Karpas-422 (cell line): ENCODE measurements around the gene TK2. TPM values are rescaled to one million over a fixed set of nuclear protein-coding genes. Genes with fewer than 3 reads are reported as not detected.

Source experiments
- DNase-seq: peaks from one replicate; pipeline ENCODE4 v3.0.0-alpha.2; 2015
- H2AFZ ChIP-seq: fragments of 200-600 bp; sonication (generic); 2 replicates; pipeline ENCODE4 v1.6.1; 2014; ENCODE audit warnings: antibody characterized with exemption, low read length, mixed read lengths
- H3K27ac ChIP-seq: fragments of 200-600 bp; sonication (generic); 2 replicates; pipeline ENCODE4 v1.5.1; 2014; ENCODE audit warnings: mild to moderate bottlenecking, low read length, moderate library complexity
- H3K27me3 ChIP-seq: fragments of 200-600 bp; sonication (generic); 2 replicates; pipeline ENCODE4 v1.6.1; 2014; ENCODE audit warnings: low read length, mixed read lengths
- H3K36me3 ChIP-seq: fragments of 200-600 bp; sonication (generic); 2 replicates; pipeline ENCODE4 v1.6.1; 2014; ENCODE audit warnings: low read length, mixed read lengths; ENCODE audit not compliant: insufficient read depth
- H3K4me1 ChIP-seq: fragments of 200-600 bp; sonication (generic); 2 replicates; pipeline ENCODE4 v1.6.1; 2014; ENCODE audit warnings: mild to moderate bottlenecking, low read length, mixed read lengths
- H3K4me2 ChIP-seq: fragments of 200-600 bp; sonication (generic); 2 replicates; pipeline ENCODE4 v1.6.1; 2014; ENCODE audit warnings: low read length, low read depth, mild to moderate bottlenecking; ENCODE audit not compliant: poor library complexity, severe bottlenecking
- H3K4me3 ChIP-seq: fragments of 200-600 bp; sonication (generic); 2 replicates; pipeline ENCODE4 v1.5.1; 2014; ENCODE audit warnings: mild to moderate bottlenecking, antibody characterized with exemption, low read length, mixed read lengths
- H3K79me2 ChIP-seq: fragments of 200-600 bp; sonication (generic); 2 replicates; pipeline ENCODE4 v1.6.1; 2014; ENCODE audit warnings: mild to moderate bottlenecking, low read length, mixed read lengths
- H3K9ac ChIP-seq: fragments of 200-600 bp; sonication (generic); 2 replicates; pipeline ENCODE4 v1.6.0; 2014; ENCODE audit warnings: low read length
- H3K9me2 ChIP-seq: fragments of 200-600 bp; sonication (generic), shearing (Covaris generic); replicated peaks from 2 replicates; pipeline ENCODE4 v1.6.0; 2014; ENCODE audit warnings: mild to moderate bottlenecking, low read length, moderate library complexity; ENCODE audit not compliant: insufficient read depth
- H3K9me3 ChIP-seq: fragments of 300-700, 200-600 bp; sonication (generic); 2 replicates; pipeline ENCODE4 v1.6.1; 2014; ENCODE audit warnings: low read length, mixed read lengths
- H4K20me1 ChIP-seq: fragments of 200-600 bp; sonication (generic); 2 replicates; pipeline ENCODE4 v1.6.1; 2014; ENCODE audit warnings: mild to moderate bottlenecking, antibody characterized with exemption, low read length, low read depth; ENCODE audit not compliant: insufficient read depth
- total RNA-seq: library from RNA; depleted of rRNA; stranded (reverse); fragments of >200 nt; shearing (Covaris generic); gene quantifications from 2 replicates; pipeline ENCODE4 v1.2.3, GENCODE V29; 2014; ENCODE audit warnings: low replicate concordance

TK2 gene
- total RNA-seq, 1 experiment from 2014 or later: 6.9 TPM

- Histone ChIP-seq H2AFZ (no peak overlapping the region), H3K9me3 (no peaks in the 10 kb centered on the region), H3K4me3 (no peak overlapping the region; the same call in 1 of the 2 replicates), H3K4me1 (peaks cover 6% of the 10 kb centered on the region; the same call in 1 of the 2 replicates), H3K79me2 (no peaks in the 10 kb centered on the region), H3K27me3 (no peaks in the 10 kb centered on the region), H3K27ac (no peak overlapping the region), H3K4me2 (peak overlapping the region; percentile 44), H4K20me1 (0 out of 2 replicates have a peak, but pooled peaks cover 5% of the 10 kb centered on the region), H3K9me2 (no peaks in the 10 kb centered on the region), H3K9ac (no peak overlapping the region), H3K36me3 (no peaks in the 10 kb centered on the region)
- DNase-seq: no peak
These were observed 40.4 kb upstream of the TK2 start for GRCh38 chr16:66590322-66590721.

- no peak overlapping the region for H3K4me2 ChIP-seq
- no peaks in the 10 kb centered on the region for H3K36me3 ChIP-seq
- DNase-seq: peak; percentile 89
These were observed 39.2 kb upstream of the TK2 start for GRCh38 chr16:66588981-66589713.

GRCh38 chr16:66587881-66588600, 38.1 kb upstream of the TK2 start:
- Histone ChIP-seq H3K27me3 (no peaks in the 10 kb centered on the region), H3K27ac (no peak overlapping the region), H3K79me2 (no peaks in the 10 kb centered on the region), H2AFZ (no peak overlapping the region), H3K9me2 (no peaks in the 10 kb centered on the region), H3K9me3 (no peaks in the 10 kb centered on the region), H3K4me1 (peaks cover 6% of the 10 kb centered on the region; the same call in 1 of the 2 replicates), H3K9ac (no peak overlapping the region), H3K4me2 (no peak overlapping the region), H4K20me1 (0 out of 2 replicates have a peak, but pooled peaks cover 5% of the 10 kb centered on the region), H3K4me3 (no peak overlapping the region), H3K36me3 (no peaks in the 10 kb centered on the region)
- DNase-seq: no peak

More at GRCh38 chr16:66588981-66589713, 39.2 kb upstream of the TK2 start:
- Histone ChIP-seq H3K27ac (no peak overlapping the region), H3K27me3 (no peaks in the 10 kb centered on the region), H4K20me1 (0 out of 2 replicates have a peak, but pooled peaks cover 5% of the 10 kb centered on the region), H3K79me2 (no peaks in the 10 kb centered on the region), H2AFZ (no peak overlapping the region), H3K9me2 (no peaks in the 10 kb centered on the region), H3K9ac (no peak overlapping the region), H3K4me1 (peaks cover 6% of the 10 kb centered on the region; the same call in 1 of the 2 replicates), H3K4me3 (no peak overlapping the region), H3K9me3 (no peaks in the 10 kb centered on the region)

- Histone ChIP-seq H3K27ac (no peak overlapping the region), H3K9me3 (no peaks in the 10 kb centered on the region), H2AFZ (no peak overlapping the region), H3K27me3 (no peaks in the 10 kb centered on the region), H3K4me2 (no peak overlapping the region), H3K4me3 (no peak overlapping the region), H3K4me1 (peaks cover 5% of the 10 kb centered on the region; the same call in 1 of the 2 replicates), H3K79me2 (no peaks in the 10 kb centered on the region), H3K9me2 (no peaks in the 10 kb centered on the region), H4K20me1 (0 out of 2 replicates have a peak, but pooled peaks cover 5% of the 10 kb centered on the region), H3K36me3 (no peaks in the 10 kb centered on the region), H3K9ac (no peak overlapping the region)
- DNase-seq: no peak
These were observed 35.7 kb upstream of the TK2 start for GRCh38 chr16:66585481-66586239.

GRCh38 chr16:66581246-66581952, 31.5 kb upstream of the TK2 start:
- Histone ChIP-seq H3K4me2 (no peak overlapping the region), H2AFZ (no peak overlapping the region), H3K9ac (no peak overlapping the region), H3K4me1 (no peaks in the 10 kb centered on the region), H3K27me3 (no peaks in the 10 kb centered on the region), H3K9me2 (no peaks in the 10 kb centered on the region), H3K4me3 (no peak overlapping the region), H3K9me3 (no peaks in the 10 kb centered on the region), H3K79me2 (no peaks in the 10 kb centered on the region), H3K27ac (no peak overlapping the region), H3K36me3 (no peaks in the 10 kb centered on the region), H4K20me1 (no peaks in the 10 kb centered on the region)
- no peak for DNase-seq

- no peak overlapping the region for H3K4me2 ChIP-seq
- H3K4me3 ChIP-seq: no peak overlapping the region
- H3K79me2 ChIP-seq: no peaks in the 10 kb centered on the region
- no peak overlapping the region for H2AFZ ChIP-seq
- H3K9me2 ChIP-seq: no peaks in the 10 kb centered on the region
- H3K9ac ChIP-seq: no peak overlapping the region
- H3K36me3 ChIP-seq: no peaks in the 10 kb centered on the region
- H3K9me3 ChIP-seq: no peaks in the 10 kb centered on the region
- no peaks in the 10 kb centered on the region for H3K27me3 ChIP-seq
- H3K4me1 ChIP-seq: no peaks in the 10 kb centered on the region
- H3K27ac ChIP-seq: no peak overlapping the region
- no peaks in the 10 kb centered on the region for H4K20me1 ChIP-seq
- no peak for DNase-seq
These were observed 30.8 kb upstream of the TK2 start for GRCh38 chr16:66580605-66581209.

GRCh38 chr16:66578651-66579531, 29.0 kb upstream of the TK2 start, which contains the start of gene CMTM2:
Gene CMTM2 (plus strand): TSS chr16:66579463. CDS start chr16:66579608, 145 bp downstream.
- Histone ChIP-seq H3K9me2 (no peaks in the 10 kb centered on the region), H3K79me2 (no peaks in the 10 kb centered on the region), H3K36me3 (no peaks in the 10 kb centered on the region), H3K9me3 (no peaks in the 10 kb centered on the region), H3K4me1 (no peaks in the 10 kb centered on the region), H4K20me1 (no peaks in the 10 kb centered on the region), H3K4me2 (no peak within 1 kb of the TSS), H3K9ac (no peak within 1 kb of the TSS), H3K27me3 (no peaks in the 10 kb centered on the region), H3K27ac (no peak within 1 kb of the TSS), H2AFZ (no peak within 1 kb of the TSS), H3K4me3 (no peak within 1 kb of the TSS)
- no peak for DNase-seq
